ENCODE measurements around the gene ATAD3A. TPM values are rescaled to one million over a fixed set of nuclear protein-coding genes. Genes with fewer than 3 reads are reported as not detected.

The ATAD3A gene
- total RNA-seq, 4 donors from 2014 or later: 14.9 to 72.6 (median 24.4) TPM

DNA sequence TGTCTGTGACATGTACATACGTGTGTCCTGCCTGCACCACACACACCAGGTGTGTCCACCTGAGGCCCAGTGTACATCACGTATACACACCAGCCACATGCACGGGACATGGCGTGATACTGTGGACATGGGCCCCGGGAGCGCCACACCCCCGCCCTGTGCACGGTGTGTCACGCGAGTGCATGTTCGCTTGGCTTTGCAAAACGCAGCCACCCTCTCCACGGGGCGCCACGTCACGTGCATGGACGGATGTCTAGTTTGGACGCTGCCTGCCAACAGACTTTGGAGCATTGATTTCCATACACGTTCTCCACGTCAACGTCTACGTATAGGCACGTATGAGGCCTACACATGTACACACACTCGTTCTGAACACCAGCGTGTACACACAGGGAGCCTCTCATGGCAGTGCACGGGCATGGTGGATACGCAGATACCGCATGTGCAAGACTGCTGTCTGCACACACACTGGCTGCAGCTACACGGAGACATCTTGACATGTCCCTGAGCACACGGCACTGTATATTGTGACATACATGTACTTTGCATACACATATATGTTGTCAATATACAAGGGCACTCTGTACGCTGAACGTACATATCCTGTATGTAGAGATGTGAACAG is 25.8 kb downstream of the ATAD3A start:
- no peak for DNase-seq
- Histone ChIP-seq H3K4me3 (no peak overlapping the region), H3K27me3 (no peaks in the 10 kb centered on the region), H3K27ac (no peak overlapping the region), H3K4me1 (peaks cover 0 to 24% (median 9%) of the 10 kb centered on the region in 4 donors), H3K9me3 (no peaks in the 10 kb centered on the region), H3K36me3 (peaks cover 0 to 14% (median 0%) of the 10 kb centered on the region in 3 donors)
- TF ChIP-seq, protein P1, sequence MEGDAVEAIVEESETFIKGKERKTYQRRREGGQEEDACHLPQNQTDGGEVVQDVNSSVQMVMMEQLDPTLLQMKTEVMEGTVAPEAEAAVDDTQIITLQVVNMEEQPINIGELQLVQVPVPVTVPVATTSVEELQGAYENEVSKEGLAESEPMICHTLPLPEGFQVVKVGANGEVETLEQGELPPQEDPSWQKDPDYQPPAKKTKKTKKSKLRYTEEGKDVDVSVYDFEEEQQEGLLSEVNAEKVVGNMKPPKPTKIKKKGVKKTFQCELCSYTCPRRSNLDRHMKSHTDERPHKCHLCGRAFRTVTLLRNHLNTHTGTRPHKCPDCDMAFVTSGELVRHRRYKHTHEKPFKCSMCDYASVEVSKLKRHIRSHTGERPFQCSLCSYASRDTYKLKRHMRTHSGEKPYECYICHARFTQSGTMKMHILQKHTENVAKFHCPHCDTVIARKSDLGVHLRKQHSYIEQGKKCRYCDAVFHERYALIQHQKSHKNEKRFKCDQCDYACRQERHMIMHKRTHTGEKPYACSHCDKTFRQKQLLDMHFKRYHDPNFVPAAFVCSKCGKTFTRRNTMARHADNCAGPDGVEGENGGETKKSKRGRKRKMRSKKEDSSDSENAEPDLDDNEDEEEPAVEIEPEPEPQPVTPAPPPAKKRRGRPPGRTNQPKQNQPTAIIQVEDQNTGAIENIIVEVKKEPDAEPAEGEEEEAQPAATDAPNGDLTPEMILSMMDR (IDR thresholded peaks at IDR 0.05): no peak
- no peak for TF ChIP-seq POLR2A (IDR thresholded peaks at IDR 0.05)

- Histone ChIP-seq H3K36me3 (peaks cover 0 to 20% (median 0%) of the 10 kb centered on the region in 3 donors), H3K27me3 (no peaks in the 10 kb centered on the region), H3K4me3 (no peak overlapping the region), H3K27ac (no peak overlapping the region), H3K9me3 (no peaks in the 10 kb centered on the region), H3K4me1 (peaks cover 0 to 24% (median 9%) of the 10 kb centered on the region in 4 donors)
- TF ChIP-seq POLR2A (IDR thresholded peaks at IDR 0.05): no peak
- TF ChIP-seq, protein P1 (IDR thresholded peaks at IDR 0.05): no peak
- no peak for DNase-seq
These were observed 26.4 kb downstream of the ATAD3A start for GRCh38 chr1:1538334-1538733.

DNA sequence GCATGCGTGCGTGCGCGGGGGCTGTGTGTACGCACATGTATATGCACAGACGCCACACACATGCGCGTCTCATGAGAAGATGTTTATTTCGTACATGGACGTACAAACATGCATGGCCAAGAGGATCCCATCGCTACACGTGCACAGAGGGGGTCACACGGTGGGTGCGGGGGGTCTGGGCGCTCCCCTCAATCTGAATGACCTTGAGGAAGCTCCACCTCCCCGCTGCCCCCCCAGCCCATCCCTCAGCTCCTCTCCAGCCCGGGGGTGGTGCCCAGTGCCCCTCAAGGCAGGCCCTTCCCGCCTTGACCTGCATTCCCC is 27.0 kb downstream of the ATAD3A start:
- no peak for DNase-seq

DNA sequence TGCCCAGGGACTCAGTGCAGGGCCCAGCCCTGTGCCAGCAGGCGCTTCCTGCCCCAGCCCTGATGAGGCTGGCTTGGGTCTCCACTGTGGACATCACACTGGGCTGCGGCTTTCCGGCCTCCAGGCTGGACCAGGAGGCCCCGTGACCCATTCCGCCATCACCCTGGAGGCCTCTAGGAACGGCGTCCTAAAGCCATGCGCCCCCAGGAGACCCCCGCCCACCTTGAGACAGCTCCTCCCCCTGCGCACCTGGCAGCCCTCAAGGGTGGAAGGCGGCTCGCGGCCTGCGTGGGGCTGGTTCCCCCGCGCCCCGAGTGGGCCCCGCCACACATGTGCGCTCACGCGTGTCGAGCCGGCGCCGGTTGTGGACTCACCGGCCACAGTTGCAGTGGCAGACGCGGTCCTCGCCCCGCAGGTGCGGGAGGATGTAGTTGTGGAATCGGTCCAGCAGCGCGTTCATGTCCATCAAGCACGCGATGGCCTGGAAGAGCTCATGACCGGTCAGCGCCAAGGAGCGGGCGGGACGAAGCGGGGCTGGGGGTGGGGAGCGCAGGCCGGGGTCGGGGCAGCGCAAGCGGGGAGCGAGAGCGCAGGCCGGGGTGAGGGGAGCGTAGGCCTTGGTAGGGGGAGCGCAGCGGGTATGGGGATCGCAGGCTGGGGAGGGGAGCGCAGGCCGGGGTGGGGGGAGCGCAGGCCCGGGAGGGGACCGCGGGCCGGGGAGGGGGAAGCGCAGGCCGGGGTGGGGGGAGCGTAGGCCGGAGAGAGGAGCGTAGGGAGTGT is 27.5 kb downstream of the ATAD3A start:
- peak overlapping the region; percentile 42 to 62 (median 59) for H3K4me3 ChIP-seq
- peaks cover 0 to 24% (median 9%) of the 10 kb centered on the region in 4 donors for H3K4me1 ChIP-seq
- no peak for DNase-seq
- H3K27me3 ChIP-seq: no peaks in the 10 kb centered on the region
- TF ChIP-seq, protein P1 (IDR thresholded peaks at IDR 0.05): no peak
- TF ChIP-seq POLR2A (IDR thresholded peaks at IDR 0.05): no peak
- H3K9me3 ChIP-seq: no peaks in the 10 kb centered on the region
- peaks cover 0 to 20% (median 0%) of the 10 kb centered on the region in 3 donors for H3K36me3 ChIP-seq
- H3K27ac ChIP-seq: peak overlapping the region in 3 of 4 donors; percentile 8 to 56 (median 55)

More for the DNA sequence above, 27.0 kb downstream of the ATAD3A start:
- Histone ChIP-seq H3K27ac (no peak overlapping the region), H3K36me3 (peaks cover 0 to 20% (median 0%) of the 10 kb centered on the region in 3 donors), H3K4me3 (peak overlapping the region in 1 of 4 donors; percentile 62), H3K4me1 (peaks cover 0 to 24% (median 9%) of the 10 kb centered on the region in 4 donors), H3K9me3 (no peaks in the 10 kb centered on the region), H3K27me3 (no peaks in the 10 kb centered on the region)
- TF ChIP-seq, protein P1 (IDR thresholded peaks at IDR 0.05): no peak
- no peak for TF ChIP-seq POLR2A (IDR thresholded peaks at IDR 0.05)

- TF ChIP-seq POLR2A (IDR thresholded peaks at IDR 0.05): no peak
- TF ChIP-seq, protein P1 (IDR thresholded peaks at IDR 0.05): no peak
- H3K36me3 ChIP-seq: peaks cover 0 to 20% (median 0%) of the 10 kb centered on the region in 3 donors
- H3K4me1 ChIP-seq: peaks cover 0 to 24% (median 9%) of the 10 kb centered on the region in 4 donors
These were observed 28.3 kb downstream of the ATAD3A start, which contains the start of gene TMEM240 for GRCh38 chr1:1540090-1540817. Gene TMEM240, minus strand, starts transcription at chr1:1540624. Its CDS starts 278 bp downstream, at chr1:1540346.

More at GRCh38 chr1:1540090-1540817, 28.3 kb downstream of the ATAD3A start, which contains the start of gene TMEM240:
- DNase-seq: peak; percentile 45 to 76 (median 69)
- H3K27ac ChIP-seq: peak within 1 kb of the TSS in 3 of 4 donors; percentile 55 to 62 (median 56)
- peak within 1 kb of the TSS; percentile 42 to 62 (median 59) for H3K4me3 ChIP-seq
- H3K9me3 ChIP-seq: no peaks in the 10 kb centered on the region
- no peaks in the 10 kb centered on the region for H3K27me3 ChIP-seq

Measured in Peyer's patch (tissue), 4 donors.